Measurements from ENCODE around the gene RDH12.

DNA sequence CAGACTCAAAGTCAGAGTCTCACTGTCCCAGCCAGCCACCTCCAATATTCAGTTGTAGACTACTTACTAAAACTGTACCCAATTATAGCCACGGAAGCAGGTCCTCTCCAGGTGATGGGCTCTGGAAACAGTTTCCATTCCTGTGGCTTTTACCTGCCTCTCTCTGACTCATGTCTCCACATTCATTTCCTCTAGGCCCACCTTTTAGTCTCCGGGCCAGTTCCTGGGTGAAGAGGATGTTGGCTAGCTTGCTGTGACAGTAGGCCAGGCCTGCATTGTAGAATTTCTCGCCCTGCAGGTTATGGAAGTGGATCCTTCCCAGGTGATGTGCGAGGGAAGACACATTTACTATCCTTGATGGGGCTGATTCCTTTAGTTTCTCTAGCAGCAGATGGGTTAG is 11.7 kb upstream of the RDH12 start:
- TF ChIP-seq POLR2A (IDR thresholded peaks at IDR 0.05; ENCODE audit: extremely low read depth, insufficient read length) (no peak), MYC (IDR thresholded peaks at IDR 0.05; ENCODE audit: low read depth, low read length) (no peak)
- TF ChIP-seq, protein P1, sequence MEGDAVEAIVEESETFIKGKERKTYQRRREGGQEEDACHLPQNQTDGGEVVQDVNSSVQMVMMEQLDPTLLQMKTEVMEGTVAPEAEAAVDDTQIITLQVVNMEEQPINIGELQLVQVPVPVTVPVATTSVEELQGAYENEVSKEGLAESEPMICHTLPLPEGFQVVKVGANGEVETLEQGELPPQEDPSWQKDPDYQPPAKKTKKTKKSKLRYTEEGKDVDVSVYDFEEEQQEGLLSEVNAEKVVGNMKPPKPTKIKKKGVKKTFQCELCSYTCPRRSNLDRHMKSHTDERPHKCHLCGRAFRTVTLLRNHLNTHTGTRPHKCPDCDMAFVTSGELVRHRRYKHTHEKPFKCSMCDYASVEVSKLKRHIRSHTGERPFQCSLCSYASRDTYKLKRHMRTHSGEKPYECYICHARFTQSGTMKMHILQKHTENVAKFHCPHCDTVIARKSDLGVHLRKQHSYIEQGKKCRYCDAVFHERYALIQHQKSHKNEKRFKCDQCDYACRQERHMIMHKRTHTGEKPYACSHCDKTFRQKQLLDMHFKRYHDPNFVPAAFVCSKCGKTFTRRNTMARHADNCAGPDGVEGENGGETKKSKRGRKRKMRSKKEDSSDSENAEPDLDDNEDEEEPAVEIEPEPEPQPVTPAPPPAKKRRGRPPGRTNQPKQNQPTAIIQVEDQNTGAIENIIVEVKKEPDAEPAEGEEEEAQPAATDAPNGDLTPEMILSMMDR (IDR thresholded peaks at IDR 0.05; ENCODE audit: low read depth, low read length) = no peak
- TF ChIP-seq, protein P2, sequence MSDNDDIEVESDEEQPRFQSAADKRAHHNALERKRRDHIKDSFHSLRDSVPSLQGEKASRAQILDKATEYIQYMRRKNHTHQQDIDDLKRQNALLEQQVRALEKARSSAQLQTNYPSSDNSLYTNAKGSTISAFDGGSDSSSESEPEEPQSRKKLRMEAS (IDR thresholded peaks at IDR 0.05; ENCODE audit: low read depth, low read length) = no peak
